ENCODE results near the gene GAA. TPM values are rescaled to one million over a fixed set of nuclear protein-coding genes. Genes with fewer than 3 reads are reported as not detected.

Gene GAA
- total and polyA plus RNA-seq, 10 of the 15 experiments (the other 5 are each of a cell fraction or from before 2014, with no cell fraction given) = 0.18 to 10.5 (median 4.1) TPM

GRCh38 chr17:80164185-80164584 is 62.8 kb downstream of the GAA start:
- intact Hi-C loops (cut with micrococcal nuclease; ENCODE audit: unreplicated experiment) (no loop called here), in situ Hi-C loops (cut with MboI) (no loop called here)
- no TSS peak for BruUV-seq (replicated peaks)
- no peak overlapping the region for H3K9ac ChIP-seq (ENCODE audit: control insufficient read depth, insufficient read depth, low read length)
- TF ChIP-seq CHD1 (IDR thresholded peaks at IDR 0.05; ENCODE audit: low read depth, low read length) (no peak), HDAC2 (IDR thresholded peaks at IDR 0.05) (no peak), EED (IDR thresholded peaks at IDR 0.05; ENCODE audit: low read depth) (no peak), TAF1 (IDR thresholded peaks at IDR 0.05; ENCODE audit: borderline replicate concordance, low read depth, low read length) (no peak), ATF7 (IDR thresholded peaks at IDR 0.05; ENCODE audit: low read depth) (no peak), IRF4 (IDR thresholded peaks at IDR 0.05; ENCODE audit: low read depth, low read length) (no peak), RCOR1 (conservative IDR thresholded peaks at IDR 0.05; ENCODE audit: low read depth, low read length) (no peak), ELK1 (IDR thresholded peaks at IDR 0.05; ENCODE audit: low read depth, low read length) (no peak), STAT1 (conservative IDR thresholded peaks at IDR 0.05) (no peak), KDM1A (IDR thresholded peaks at IDR 0.05; ENCODE audit: borderline replicate concordance) (no peak), FOS (IDR thresholded peaks at IDR 0.05; ENCODE audit: borderline replicate concordance, extremely low read depth, insufficient read length) (no peak), PAX8 (IDR thresholded peaks at IDR 0.05) (no peak), HDAC6 (IDR thresholded peaks at IDR 0.05; ENCODE audit: unreplicated experiment) (no peak), BCL11A (IDR thresholded peaks at IDR 0.05; ENCODE audit: low read depth, low read length) (no peak), JUNB (IDR thresholded peaks at IDR 0.05) (no peak), BCLAF1 (IDR thresholded peaks at IDR 0.05) (no peak), ZNF207 (IDR thresholded peaks at IDR 0.05; ENCODE audit: borderline replicate concordance) (no peak), BMI1 (IDR thresholded peaks at IDR 0.05; ENCODE audit: borderline replicate concordance) (no peak)
- TF ChIP-seq, protein P1, sequence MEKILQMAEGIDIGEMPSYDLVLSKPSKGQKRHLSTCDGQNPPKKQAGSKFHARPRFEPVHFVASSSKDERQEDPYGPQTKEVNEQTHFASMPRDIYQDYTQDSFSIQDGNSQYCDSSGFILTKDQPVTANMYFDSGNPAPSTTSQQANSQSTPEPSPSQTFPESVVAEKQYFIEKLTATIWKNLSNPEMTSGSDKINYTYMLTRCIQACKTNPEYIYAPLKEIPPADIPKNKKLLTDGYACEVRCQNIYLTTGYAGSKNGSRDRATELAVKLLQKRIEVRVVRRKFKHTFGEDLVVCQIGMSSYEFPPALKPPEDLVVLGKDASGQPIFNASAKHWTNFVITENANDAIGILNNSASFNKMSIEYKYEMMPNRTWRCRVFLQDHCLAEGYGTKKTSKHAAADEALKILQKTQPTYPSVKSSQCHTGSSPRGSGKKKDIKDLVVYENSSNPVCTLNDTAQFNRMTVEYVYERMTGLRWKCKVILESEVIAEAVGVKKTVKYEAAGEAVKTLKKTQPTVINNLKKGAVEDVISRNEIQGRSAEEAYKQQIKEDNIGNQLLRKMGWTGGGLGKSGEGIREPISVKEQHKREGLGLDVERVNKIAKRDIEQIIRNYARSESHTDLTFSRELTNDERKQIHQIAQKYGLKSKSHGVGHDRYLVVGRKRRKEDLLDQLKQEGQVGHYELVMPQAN (conservative IDR thresholded peaks at IDR 0.05) = no peak
- no peak for ATAC-seq
- ChIA-PET POLR2A (no interaction called here), CTCF (no interaction called here), RAD21 (ENCODE audit: unreplicated experiment) (no interaction called here), SMC1A (ENCODE audit: uncharacterized antibody, unreplicated experiment) (no interaction called here)
- no peak overlapping the region for H3K27ac ChIP-seq (ENCODE audit: control insufficient read depth, insufficient read depth)
- H3K4me2 ChIP-seq (ENCODE audit: control insufficient read depth, insufficient read depth) = no peak overlapping the region
- H3K4me1 ChIP-seq (ENCODE audit: control insufficient read depth, insufficient read depth, low read length) = no peaks in the 10 kb centered on the region
- FAIRE-seq = no peak
- no peaks in the 10 kb centered on the region for H3K27me3 ChIP-seq (replicated peaks in 1 of 2; ENCODE audit: control insufficient read depth in 2 of 2, insufficient read depth in 2 of 2, low read length in 1 of 2)
- H4K20me1 ChIP-seq (ENCODE audit: control insufficient read depth, insufficient read depth) = no peaks in the 10 kb centered on the region
- no peaks in the 10 kb centered on the region for H3K36me3 ChIP-seq (ENCODE audit: control insufficient read depth in 2 of 2, insufficient read depth in 2 of 2, low read length in 1 of 2)
- no peak overlapping the region for H3K4me3 ChIP-seq
- H3K9me3 ChIP-seq (replicated peaks; ENCODE audit: control insufficient read depth, insufficient read depth, low read length) = no peaks in the 10 kb centered on the region
- H3K79me2 ChIP-seq (ENCODE audit: control insufficient read depth, insufficient read depth, low read length) = no peaks in the 10 kb centered on the region
- H2AFZ ChIP-seq (ENCODE audit: control insufficient read depth, low read depth, low read length) = no peak overlapping the region
- WGBS (ENCODE audit: insufficient coverage, insufficient replicate concordance, low lambda C conversion rate, missing lambda C conversion rate) = 43% methylated on average over 11 of the region's 11 CpGs
- no peak for DNase-seq (ENCODE audit: low read depth, low spot score)

All from GM12878 (cell line).